Adrenal gland (tissue), 5 donors: ENCODE results near the gene TMEM236.

Experiments used
- CTCF ChIP-seq, 6 experiments: fragments of 450-650 bp in 4 of 6; fragments of 200-600 bp in 2 of 6; sonication (generic) in 1 of 6; IDR thresholded peaks; 1 replicate in 5 of 6; 2 replicates in 1 of 6; pipeline versions ENCODE4 v1.5.1 to v1.8.0; 2016 to 2021; ENCODE audit warnings: antibody characterized with exemption in 6 of 6, mild to moderate bottlenecking in 2 of 6, moderate library complexity in 1 of 6
- POLR2A ChIP-seq, 2 donors: fragments of 450-650 bp; IDR thresholded peaks; one replicate each; pipeline ENCODE4 v1.6.1; 2017; ENCODE audit warnings: antibody characterized with exemption in 2 of 2, mild to moderate bottlenecking in 2 of 2, moderate library complexity in 1 of 2
- donor health status: DM: no; HTN: no; CAD: no.

- TF ChIP-seq CTCF (IDR thresholded peaks at IDR 0.05) (no peak), POLR2A (IDR thresholded peaks at IDR 0.05) (no peak)
Observed at GRCh38 chr10:17725703-17726102, 26.3 kb upstream of the TMEM236 start.
